8988T (cell line): ENCODE data around the gene SMAD1.

Experiments
- DNase-seq: peaks from one replicate; pipeline ENCODE4 v3.0.0; 2011

SMAD1 gene

DNA sequence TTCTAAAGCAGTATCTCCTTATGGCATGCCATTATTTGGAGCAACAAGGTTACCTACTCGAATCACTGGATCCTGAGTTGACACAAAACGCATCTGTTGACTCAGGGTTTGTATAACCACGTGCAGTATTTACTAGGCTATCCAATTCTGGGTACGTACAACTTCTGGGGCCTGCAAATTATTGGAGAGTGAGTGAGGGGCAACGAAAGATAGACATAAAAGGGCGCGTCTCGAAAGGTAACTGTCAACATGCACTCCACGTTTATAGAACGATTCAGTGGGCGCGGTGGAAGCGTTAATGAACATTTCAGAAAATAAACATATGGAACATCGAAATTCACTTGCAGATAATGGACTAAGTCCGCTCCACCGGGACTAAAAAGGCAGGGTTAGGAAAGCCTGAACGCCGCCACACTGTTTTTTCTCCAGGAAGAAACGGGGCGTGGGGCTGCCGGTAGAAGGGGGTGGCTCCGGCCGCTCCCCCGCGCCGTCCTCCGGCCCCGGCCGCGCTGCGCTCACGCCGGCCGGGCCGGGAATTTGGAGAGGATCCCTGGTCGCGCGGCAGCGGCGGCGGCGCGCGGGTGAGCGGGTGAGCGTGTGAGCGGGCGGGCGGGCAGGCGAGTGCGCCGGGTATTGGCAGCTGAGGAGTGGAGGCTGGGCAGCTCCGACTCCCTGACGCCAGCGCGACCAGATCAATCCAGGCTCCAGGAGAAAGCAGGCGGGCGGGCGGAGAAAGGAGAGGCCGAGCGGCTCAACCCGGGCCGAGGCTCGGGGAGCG lies at the start of gene SMAD1:
Gene SMAD1, plus strand, starts transcription at position 690 of the 778 bp plus-strand sequence. CDS start 32,761 bp downstream, outside the sequence.
- DNase-seq: peak; percentile 45

- no peak for DNase-seq
Observed at GRCh38 chr4:145433684-145434083, 48.0 kb upstream of the SMAD1 start.

- no peak for DNase-seq
Observed at GRCh38 chr4:145435646-145436045, 46.0 kb upstream of the SMAD1 start.

- DNase-seq: no peak
Observed at GRCh38 chr4:145436114-145436513, 45.5 kb upstream of the SMAD1 start.

DNA sequence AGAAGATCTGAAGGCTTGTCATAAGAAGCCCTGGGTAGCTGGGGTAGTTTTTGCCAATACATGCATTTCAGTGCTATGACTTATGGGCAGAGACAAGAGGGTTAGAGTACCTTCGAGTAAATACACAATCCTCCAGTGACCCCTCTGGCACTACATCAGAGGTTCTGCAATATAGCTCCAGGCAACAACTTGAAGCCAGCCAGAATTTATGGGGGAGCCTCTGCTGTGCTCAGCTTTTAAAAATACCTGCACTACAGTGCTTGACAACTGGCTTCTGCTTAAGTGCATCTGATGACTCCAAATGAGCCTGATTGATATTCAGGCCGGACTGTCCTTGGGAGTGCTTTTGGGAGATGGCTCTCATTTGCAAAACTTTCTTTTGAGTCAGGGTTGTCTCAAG lies 44.9 kb upstream of the SMAD1 start:
- no peak for DNase-seq

DNA sequence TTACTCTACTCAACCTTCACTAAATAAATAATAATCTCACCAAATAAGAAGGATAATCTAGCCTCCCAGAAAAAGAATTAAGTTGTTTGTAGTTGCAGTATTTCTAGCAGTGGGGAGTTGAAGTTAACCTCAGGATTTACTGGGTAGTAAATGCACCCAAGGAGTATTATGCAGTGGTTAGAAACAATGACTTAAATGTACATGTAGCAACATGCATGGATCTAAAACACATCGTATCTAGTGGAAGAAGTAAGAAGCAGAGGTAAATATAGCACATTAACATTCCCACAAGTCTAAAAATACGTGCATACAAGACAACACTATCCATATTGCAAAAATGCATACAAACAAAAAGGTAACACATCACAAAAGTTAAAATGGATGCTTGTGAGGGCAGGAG lies 44.2 kb upstream of the SMAD1 start:
- DNase-seq: no peak

GRCh38 chr4:145438298-145438697 lies 43.4 kb upstream of the SMAD1 start:
- DNase-seq: no peak

GRCh38 chr4:145440292-145441007 lies 41.2 kb upstream of the SMAD1 start:
- no peak for DNase-seq

DNA sequence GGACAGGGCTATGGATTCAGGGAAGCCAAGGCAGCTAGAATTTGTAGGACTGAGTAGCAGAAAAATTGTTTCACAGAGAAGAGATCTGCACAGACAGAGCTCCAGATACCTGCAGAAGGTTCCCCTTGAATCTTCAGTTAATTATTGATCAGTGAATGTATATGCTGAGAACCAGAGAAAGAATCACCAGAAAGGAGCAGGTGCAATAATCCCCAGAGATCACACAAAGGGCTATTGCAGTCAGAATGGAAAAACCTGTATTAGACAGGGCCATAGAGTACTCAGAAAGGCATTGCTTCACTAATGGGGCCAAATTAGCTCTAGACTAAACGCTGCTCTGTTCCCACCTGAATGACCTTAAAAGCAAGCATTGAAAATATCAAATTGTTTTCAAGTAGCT lies 35.5 kb upstream of the SMAD1 start:
- no peak for DNase-seq

DNA sequence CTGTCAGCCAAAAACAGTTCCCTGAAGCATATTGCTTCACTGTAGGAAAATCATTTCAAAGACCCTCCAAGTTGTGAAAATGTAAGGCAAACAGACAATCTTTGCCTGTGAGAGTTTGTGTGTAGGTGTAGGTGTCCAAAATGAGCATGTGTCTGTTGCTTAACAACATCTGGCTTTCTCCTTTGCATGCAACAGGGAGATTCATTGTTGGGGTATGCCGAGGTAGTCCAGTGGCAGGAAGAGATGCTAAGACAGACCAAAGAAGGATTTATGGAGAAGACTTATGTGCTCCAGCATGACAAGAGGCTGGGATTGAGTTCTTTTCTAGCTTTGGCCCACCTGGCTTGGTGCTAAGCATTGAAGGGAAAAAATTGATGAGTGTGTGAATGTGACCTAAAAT lies 29.8 kb upstream of the SMAD1 start:
- no peak for DNase-seq

DNA sequence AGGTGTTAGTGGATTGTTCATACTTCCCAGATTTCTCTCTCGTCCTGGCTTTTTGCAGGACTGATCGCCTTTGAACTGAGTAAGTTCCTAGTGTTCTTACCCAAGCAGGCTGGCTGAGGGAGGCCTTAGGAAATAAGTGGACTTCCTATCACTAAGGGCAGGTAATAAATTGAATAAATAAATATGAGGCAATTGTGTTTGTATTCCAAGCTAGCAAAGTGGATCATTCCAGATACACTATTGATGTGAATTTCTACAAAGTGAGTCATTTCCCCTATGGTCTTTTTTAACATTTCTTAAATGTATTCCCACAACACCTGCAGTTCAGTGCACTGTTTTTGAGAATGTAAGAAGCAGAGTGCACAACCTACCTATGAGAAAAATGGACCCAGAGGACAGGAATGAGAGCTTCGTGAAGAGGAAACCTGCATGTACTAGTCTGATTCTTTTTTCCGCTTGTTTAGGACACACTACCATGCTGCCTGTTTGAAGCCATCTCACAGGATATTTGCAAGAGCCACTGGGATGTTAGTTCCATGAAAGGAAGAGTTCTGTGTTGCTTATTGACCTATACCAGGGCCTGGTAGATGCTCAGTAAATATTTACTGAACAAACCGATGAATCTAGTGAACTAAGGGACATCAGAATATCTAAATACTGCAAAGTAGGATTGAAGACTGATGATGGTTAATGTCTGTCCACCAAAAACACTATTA lies 29.0 kb upstream of the SMAD1 start:
- DNase-seq: no peak

- no peak for DNase-seq
Observed at GRCh38 chr4:145453163-145453520, 28.5 kb upstream of the SMAD1 start.

GRCh38 chr4:145473203-145473602 lies 8.4 kb upstream of the SMAD1 start:
- no peak for DNase-seq

- no peak for DNase-seq
Observed at GRCh38 chr4:145480257-145480656, 1.4 kb upstream of the SMAD1 start.

DNA sequence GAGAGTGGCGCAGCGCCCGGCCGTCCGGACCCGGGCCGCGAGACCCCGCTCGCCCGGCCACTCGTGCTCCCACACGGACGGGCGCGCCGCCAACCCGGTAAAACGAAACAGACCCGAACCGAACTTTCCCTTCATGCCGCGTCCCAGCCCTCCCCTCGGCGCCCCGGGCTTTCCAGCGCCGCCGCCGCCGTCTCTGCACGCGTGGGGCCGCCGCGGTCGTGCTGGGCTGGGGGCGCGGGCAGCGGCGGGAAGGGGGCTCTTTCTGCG lies 222 bp downstream of the SMAD1 start:
- DNase-seq: no peak

GRCh38 chr4:145482209-145483037 lies 770 bp downstream of the SMAD1 start:
- no peak for DNase-seq

- no peak for DNase-seq
Observed at GRCh38 chr4:145483514-145483913, 1.9 kb downstream of the SMAD1 start.

- DNase-seq: no peak
Observed at GRCh38 chr4:145484225-145484846, 2.7 kb downstream of the SMAD1 start.

DNA sequence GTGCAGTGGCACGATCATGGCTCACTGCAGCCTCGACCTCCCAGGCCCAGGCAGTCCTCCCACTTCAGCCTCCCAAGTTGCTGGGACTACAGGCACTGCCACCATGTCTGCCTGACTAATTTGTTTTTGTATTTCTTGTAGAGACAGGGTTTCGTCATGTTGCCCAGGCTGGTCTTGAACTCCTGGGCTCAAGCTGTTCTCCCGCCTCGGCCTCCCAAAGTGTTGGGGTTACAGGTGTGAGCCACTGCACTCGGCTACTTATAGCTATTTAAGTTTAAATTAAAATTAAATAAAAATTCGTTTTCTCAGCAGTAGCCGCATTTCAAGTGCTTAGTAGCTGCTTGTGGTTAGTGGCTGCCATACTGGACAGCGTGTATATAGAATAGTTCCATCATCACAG lies 3.5 kb downstream of the SMAD1 start:
- DNase-seq: no peak

GRCh38 chr4:145486603-145487002 lies 5.0 kb downstream of the SMAD1 start:
- DNase-seq: no peak

DNA sequence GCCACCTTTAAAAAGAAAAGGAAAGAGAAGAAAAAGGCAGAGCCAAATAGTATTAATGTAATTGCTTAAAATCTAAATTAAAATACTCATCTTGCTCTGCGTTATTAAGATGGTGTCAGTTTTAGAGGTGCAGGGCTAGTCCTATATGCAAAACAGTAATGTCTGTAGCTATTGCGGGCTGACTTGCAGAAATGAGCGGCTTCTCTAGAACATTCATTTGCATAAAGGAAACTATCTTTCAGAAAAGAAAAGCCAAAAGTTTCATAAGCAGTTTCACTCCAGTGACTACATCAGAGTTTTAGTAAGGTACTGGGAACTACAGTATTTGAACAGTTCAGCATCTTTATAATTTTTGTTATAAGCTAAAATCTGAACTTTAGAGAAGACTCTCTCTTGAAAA lies 6.0 kb downstream of the SMAD1 start:
- DNase-seq: no peak

- no peak for DNase-seq
Observed at GRCh38 chr4:145488310-145488709, 6.7 kb downstream of the SMAD1 start.

GRCh38 chr4:145489556-145489955 lies 7.9 kb downstream of the SMAD1 start:
- DNase-seq: no peak
